Effector memory CD8-positive, alpha-beta T cell (primary cell): ENCODE measurements around the gene ABCA13.
"Not testable (repeated sequence)": the region's sequence is repeated elsewhere in the genome, so short reads cannot be mapped to it uniquely, and the experiment has no call there.

Source experiments
- ATAC-seq: fragments of 150-1000 bp; cut with Tn5 transposase; replicated peaks from 2 replicates; pipeline ENCODE4 v1.10.0; 2021; ENCODE audit warnings: mild to moderate bottlenecking, moderate library complexity
- DNase-seq, 3 experiments: peaks; one replicate each; pipeline ENCODE4 v3.0.0; 2021
- H3K27ac Mint-ChIP-seq, 2 donors: one replicate each; pipeline ENCODE4 v1.8.0; 2022; ENCODE audit warnings: mild to moderate bottlenecking in 2 of 2, mixed read lengths in 2 of 2, moderate library complexity in 2 of 2
- H3K27me3 Mint-ChIP-seq, 2 donors: one replicate each; pipeline ENCODE4 v1.8.0; 2022; ENCODE audit warnings: mixed read lengths in 2 of 2
- H3K36me3 Mint-ChIP-seq: one replicate; pipeline ENCODE4 v1.8.0; 2022; ENCODE audit warnings: mild to moderate bottlenecking, moderate library complexity, mixed read lengths; ENCODE audit not compliant: insufficient read depth
- H3K4me1 Mint-ChIP-seq, 2 donors: one replicate each; pipeline ENCODE4 v1.8.0; 2022; ENCODE audit warnings: low read depth in 2 of 2, mixed read lengths in 2 of 2
- H3K4me3 Mint-ChIP-seq, 2 donors: one replicate each; pipeline ENCODE4 v1.8.0; 2022; ENCODE audit warnings: mild to moderate bottlenecking in 2 of 2, mixed read lengths in 2 of 2, moderate library complexity in 2 of 2
- H3K9me3 Mint-ChIP-seq, 2 donors: one replicate each; pipeline ENCODE4 v1.8.0; 2022; ENCODE audit warnings: mixed read lengths in 2 of 2
- total RNA-seq, 9 experiments: gene quantifications; one replicate each; lab custom pipeline; 2026; lab: John Stamatoyannopoulos, UW

ABCA13 gene, protein sequence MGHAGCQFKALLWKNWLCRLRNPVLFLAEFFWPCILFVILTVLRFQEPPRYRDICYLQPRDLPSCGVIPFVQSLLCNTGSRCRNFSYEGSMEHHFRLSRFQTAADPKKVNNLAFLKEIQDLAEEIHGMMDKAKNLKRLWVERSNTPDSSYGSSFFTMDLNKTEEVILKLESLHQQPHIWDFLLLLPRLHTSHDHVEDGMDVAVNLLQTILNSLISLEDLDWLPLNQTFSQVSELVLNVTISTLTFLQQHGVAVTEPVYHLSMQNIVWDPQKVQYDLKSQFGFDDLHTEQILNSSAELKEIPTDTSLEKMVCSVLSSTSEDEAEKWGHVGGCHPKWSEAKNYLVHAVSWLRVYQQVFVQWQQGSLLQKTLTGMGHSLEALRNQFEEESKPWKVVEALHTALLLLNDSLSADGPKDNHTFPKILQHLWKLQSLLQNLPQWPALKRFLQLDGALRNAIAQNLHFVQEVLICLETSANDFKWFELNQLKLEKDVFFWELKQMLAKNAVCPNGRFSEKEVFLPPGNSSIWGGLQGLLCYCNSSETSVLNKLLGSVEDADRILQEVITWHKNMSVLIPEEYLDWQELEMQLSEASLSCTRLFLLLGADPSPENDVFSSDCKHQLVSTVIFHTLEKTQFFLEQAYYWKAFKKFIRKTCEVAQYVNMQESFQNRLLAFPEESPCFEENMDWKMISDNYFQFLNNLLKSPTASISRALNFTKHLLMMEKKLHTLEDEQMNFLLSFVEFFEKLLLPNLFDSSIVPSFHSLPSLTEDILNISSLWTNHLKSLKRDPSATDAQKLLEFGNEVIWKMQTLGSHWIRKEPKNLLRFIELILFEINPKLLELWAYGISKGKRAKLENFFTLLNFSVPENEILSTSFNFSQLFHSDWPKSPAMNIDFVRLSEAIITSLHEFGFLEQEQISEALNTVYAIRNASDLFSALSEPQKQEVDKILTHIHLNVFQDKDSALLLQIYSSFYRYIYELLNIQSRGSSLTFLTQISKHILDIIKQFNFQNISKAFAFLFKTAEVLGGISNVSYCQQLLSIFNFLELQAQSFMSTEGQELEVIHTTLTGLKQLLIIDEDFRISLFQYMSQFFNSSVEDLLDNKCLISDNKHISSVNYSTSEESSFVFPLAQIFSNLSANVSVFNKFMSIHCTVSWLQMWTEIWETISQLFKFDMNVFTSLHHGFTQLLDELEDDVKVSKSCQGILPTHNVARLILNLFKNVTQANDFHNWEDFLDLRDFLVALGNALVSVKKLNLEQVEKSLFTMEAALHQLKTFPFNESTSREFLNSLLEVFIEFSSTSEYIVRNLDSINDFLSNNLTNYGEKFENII (N-terminal part only)
- total RNA-seq, result 0 to 0.21 (median 0) reads per million in 9 experiments

DNA sequence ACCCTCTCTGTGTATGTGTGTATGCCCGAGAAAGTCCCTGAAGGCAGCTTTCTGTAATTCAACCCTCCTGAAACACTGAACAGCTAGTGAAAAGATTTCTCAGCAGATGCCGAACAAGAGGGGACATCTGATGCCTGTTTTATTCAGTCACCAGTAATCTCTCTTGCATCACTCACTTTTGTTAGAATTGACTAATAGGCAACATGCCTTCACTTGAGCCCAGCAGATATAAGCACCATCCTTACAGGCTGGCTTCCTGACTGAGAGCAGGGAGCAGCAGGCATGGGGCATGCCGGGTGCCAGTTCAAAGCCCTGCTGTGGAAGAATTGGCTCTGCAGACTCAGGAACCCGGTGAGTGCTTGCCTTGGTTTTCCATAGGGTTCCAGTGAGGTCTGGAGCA, at the start of gene ABCA13:
ABCA13 (plus strand) TSS at position 257 of the 400 bp plus-strand sequence; CDS start at position 283, 26 bp downstream.
- H3K27ac Mint-ChIP-seq, result no peak within 1 kb of the TSS
- H3K9me3 Mint-ChIP-seq, result no peaks in the 10 kb centered on the region
- ATAC-seq (no peak), DNase-seq (no peak)
- no peaks in the 10 kb centered on the region for H3K4me1 Mint-ChIP-seq
- no peak within 1 kb of the TSS for H3K4me3 Mint-ChIP-seq
- H3K36me3 Mint-ChIP-seq, result peaks cover 3% of the 10 kb centered on the region
- peaks cover 23 to 37% of the 10 kb centered on the region in 2 donors for H3K27me3 Mint-ChIP-seq

DNA sequence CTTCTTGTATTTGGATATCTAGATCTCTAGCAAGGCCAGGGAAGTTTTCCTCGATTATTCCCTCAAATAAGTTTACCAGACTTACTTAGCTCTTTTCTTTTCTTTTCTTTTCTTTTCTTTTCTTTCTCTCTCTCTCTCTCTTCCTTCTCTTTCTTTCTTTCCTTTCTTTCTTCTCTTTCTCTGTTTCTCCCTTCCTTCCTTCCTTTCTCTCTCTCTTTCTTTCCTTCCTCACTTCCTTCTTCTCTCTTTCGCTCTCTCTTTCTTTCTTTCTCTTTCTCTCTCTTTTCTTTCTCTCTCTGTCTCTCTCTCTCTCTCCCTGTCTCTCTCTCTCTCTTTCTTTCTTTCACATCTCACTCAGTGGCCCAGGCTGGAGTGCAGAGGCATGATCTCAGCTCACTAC, 45.2 kb upstream of the ABCA13 start:
- H3K9me3 Mint-ChIP-seq, result no peaks in the 10 kb centered on the region
- H3K27ac Mint-ChIP-seq, result no peak overlapping the region
- H3K4me3 Mint-ChIP-seq, result no peak overlapping the region
- peaks cover 40 to 52% of the 10 kb centered on the region in 2 donors for H3K27me3 Mint-ChIP-seq
- DNase-seq, result no peak
- H3K4me1 Mint-ChIP-seq, result no peaks in the 10 kb centered on the region
- ATAC-seq, result no peak
- H3K36me3 Mint-ChIP-seq, result no peaks in the 10 kb centered on the region

DNA sequence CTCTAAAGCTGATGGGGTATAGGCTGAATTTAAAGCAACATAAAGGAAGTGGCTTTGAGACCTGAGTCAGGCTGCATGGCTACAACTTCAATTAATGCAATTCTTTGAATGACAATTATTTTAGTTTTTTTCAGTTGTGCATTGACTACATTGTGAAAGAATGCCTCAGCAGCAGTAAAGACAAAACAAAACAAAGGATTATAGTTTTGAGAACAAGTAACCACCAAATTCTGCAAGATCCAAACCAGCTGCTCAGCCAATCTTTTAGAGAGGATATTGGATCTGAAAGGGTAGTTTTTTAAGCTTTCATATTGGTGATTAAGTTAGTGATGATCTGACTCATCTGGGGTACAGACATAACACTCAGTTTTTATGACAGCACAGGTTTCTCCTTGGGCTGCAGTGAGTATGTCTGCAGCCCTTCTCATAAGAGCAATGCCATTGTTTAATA, 40.6 kb upstream of the ABCA13 start:
- H3K4me1 Mint-ChIP-seq, result no peaks in the 10 kb centered on the region
- H3K9me3 Mint-ChIP-seq, result no peaks in the 10 kb centered on the region
- ATAC-seq, result no peak
- peaks cover 26 to 29% of the 10 kb centered on the region in 2 donors for H3K27me3 Mint-ChIP-seq
- no peak overlapping the region for H3K4me3 Mint-ChIP-seq
- H3K27ac Mint-ChIP-seq, result no peak overlapping the region
- no peak for DNase-seq
- no peaks in the 10 kb centered on the region for H3K36me3 Mint-ChIP-seq

DNA sequence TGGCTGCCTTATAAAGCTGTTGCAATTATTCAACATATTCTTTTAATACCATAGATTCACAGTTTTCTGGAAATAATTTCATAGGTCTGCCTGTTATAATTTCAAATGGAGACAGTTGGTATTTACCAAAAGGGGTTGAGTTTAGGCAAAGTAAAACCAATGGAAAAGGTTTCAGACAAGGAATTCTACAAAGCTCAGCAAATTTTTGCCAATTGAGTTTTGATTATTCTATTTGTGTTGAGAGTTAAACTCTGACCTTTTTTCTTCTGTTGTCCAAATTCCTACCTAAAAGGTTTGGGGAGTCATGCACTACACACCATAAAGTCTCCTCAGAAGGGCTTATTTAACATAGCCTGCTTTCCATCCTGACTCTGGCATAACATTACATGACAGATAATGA, 38.5 kb upstream of the ABCA13 start:
- no peak for DNase-seq
- Mint-ChIP-seq H3K4me3 (no peak overlapping the region), H3K36me3 (no peaks in the 10 kb centered on the region), H3K4me1 (no peaks in the 10 kb centered on the region), H3K27ac (no peak overlapping the region), H3K27me3 (peaks cover 17% of the 10 kb centered on the region in 2 donors), H3K9me3 (no peaks in the 10 kb centered on the region)
- no peak for ATAC-seq

DNA sequence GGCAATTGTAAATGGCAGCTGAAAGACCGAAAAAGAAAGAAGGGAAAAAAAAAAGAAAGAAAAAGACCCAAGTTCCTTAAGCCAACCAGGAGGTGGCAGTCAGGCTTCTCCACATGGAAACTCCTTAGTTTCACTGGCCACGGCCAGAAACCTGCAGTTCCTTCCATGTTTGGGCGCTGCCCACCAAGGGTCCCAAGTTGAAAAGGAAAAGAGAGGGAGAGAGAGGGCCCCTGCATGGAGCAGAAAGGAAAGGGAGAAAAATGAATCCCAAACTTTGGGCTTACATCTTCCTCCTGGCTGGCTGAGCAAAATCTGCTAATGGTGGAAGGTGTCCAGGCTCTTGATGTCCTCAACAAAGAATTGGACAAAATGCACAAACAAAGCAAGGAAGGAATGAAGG, 31.8 kb upstream of the ABCA13 start:
- Mint-ChIP-seq H3K27ac (no peak overlapping the region), H3K36me3 (no peaks in the 10 kb centered on the region), H3K27me3 (peaks cover 6 to 33% of the 10 kb centered on the region in 2 donors), H3K4me3 (no peak overlapping the region), H3K9me3 (no peaks in the 10 kb centered on the region), H3K4me1 (peaks cover 5 to 8% of the 10 kb centered on the region in 2 donors)
- no peak for DNase-seq
- no peak for ATAC-seq

DNA sequence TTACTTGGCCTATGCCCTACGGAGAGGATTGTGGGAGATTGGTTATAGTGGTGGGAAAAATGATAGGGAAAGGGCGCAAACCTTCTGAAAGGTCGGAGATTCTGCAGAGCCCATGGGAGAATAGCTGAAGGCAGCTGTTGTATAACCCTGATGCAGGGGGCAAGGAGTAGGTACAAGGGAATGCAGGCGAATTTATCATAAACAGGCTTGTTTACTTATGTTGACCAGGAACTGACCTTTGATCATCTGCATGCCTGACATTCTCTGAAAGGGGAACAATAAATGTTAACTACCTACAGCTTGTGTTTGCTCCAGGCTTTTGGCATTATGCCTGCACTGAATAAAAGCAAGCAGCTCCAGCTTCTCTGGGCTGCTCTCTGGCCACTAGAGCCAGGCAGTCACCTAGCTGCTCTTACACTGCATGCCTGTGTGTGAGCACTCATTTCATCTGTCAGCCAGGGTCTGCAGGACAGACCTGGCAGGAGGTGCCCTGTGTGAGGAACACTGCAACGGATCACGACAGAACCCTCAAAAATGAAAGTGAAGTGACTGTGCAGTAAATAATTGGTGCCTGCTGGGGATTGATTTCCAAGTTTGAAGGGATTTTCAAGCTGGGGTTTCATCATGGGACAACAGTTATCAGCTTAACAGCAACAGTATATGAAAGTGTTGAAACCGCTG, 31.1 kb upstream of the ABCA13 start:
- H3K27me3 Mint-ChIP-seq, result peaks cover 6 to 33% of the 10 kb centered on the region in 2 donors
- no peak overlapping the region for H3K4me3 Mint-ChIP-seq
- H3K9me3 Mint-ChIP-seq, result no peaks in the 10 kb centered on the region
- no peak for ATAC-seq
- H3K36me3 Mint-ChIP-seq, result no peaks in the 10 kb centered on the region
- H3K27ac Mint-ChIP-seq, result no peak overlapping the region
- DNase-seq, result no peak
- peaks cover 5 to 8% of the 10 kb centered on the region in 2 donors for H3K4me1 Mint-ChIP-seq

DNA sequence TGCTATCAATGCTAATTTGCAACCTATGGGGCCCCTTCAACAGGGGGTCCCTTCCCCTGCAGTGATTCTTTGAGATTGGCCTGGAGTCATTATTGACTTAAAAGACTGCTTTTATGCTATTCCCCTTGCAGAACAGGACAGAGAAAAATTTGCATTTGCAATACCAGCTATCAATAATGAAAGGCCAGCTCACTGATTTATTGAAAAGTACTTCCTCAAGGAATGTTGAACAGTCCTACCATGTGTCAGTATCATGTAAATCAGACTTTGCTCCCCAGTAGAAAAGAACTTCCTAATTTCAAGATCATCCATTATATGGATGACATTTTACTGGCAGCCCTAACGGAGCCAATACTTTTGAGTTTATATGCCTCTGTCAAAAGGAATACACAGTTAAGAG, 29.7 kb upstream of the ABCA13 start:
- H3K36me3 Mint-ChIP-seq, result no peaks in the 10 kb centered on the region
- H3K27me3 Mint-ChIP-seq, result peaks cover 13 to 42% of the 10 kb centered on the region in 2 donors
- ATAC-seq (no peak), DNase-seq (no peak)
- H3K4me1 Mint-ChIP-seq, result peaks cover 5 to 8% of the 10 kb centered on the region in 2 donors
- no peak overlapping the region for H3K27ac Mint-ChIP-seq
- no peak overlapping the region for H3K4me3 Mint-ChIP-seq
- no peaks in the 10 kb centered on the region for H3K9me3 Mint-ChIP-seq

DNA sequence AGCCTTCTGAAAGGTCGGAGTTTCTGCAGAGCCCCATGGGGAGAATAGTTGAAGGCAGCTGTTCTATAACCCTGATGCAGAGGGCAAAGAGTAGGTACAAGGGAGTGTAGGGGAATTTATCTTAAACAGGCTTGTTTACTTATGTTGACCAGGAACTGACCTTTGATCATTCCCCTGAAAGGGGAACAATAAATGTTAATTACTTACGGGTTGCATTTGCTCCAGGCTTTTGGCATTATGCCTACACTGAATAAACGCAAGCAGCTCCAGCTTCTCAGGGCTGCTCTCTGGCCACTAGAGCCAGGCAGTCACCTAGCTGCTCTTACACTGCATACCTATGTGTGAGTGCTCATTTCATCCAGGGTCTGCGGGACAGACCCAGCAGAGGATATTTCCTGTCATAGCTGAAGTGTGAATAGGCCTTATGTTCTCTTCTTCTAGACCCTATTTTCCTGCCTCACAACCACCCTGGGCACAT, 26.9 kb upstream of the ABCA13 start:
- no peak overlapping the region for H3K4me3 Mint-ChIP-seq
- no peaks in the 10 kb centered on the region for H3K9me3 Mint-ChIP-seq
- ATAC-seq, result no peak
- no peaks in the 10 kb centered on the region for H3K36me3 Mint-ChIP-seq
- H3K4me1 Mint-ChIP-seq, result peaks cover 5 to 7% of the 10 kb centered on the region in 2 donors
- H3K27ac Mint-ChIP-seq, result no peak overlapping the region
- H3K27me3 Mint-ChIP-seq, result peaks cover 23 to 48% of the 10 kb centered on the region in 2 donors
- no peak for DNase-seq

DNA sequence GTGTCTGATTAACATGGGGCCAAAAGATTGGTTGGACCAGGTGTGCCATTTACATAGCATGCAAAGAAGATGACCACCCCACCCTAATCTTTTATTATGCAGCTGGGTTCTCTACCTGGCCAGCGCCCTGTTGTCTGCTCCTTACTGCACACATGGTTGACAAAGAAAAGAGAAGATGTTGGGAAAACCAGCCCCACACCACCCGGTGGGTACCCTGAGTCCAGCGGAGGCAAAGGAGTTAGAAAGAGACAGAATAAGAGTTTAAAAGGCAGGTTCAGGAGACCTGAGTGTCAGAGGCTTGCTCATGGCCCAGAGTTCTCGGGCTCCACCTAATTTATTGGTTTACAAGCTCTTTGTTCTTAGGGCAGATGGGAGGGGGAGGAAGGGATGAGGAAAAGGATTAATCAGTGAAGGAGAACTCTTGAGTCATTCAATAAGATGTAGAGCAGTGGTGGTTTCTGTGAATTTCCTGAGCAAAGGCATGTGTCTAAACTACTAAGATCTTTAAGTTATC, 24.1 kb upstream of the ABCA13 start:
- ATAC-seq, result no peak

DNA sequence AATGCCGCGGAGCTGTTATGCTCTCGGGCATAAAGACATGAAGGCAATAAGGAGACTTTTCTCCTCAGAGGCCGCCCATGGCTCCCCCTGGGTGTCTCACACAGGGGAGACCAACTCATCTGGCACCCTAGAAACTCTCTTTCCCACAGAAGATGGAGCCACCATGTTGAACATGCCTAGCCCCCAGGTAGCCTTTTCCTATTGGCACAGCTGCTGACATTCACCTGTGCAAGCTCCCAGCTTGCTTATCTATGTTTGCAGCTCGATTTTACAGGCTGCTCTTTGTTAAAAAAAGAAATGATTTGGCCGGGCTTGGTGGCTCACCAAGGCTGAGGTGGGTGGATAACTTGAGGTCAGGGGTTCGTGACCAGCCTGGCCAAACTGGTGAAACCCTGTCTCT, 23.6 kb upstream of the ABCA13 start:
- not testable (repeated sequence) for H3K27ac Mint-ChIP-seq, H3K4me3 Mint-ChIP-seq, H3K36me3 Mint-ChIP-seq, H3K9me3 Mint-ChIP-seq, ATAC-seq, H3K4me1 Mint-ChIP-seq, DNase-seq
- H3K27me3 Mint-ChIP-seq, result peaks cover 23 to 50% of the 10 kb centered on the region in 2 donors

More for the DNA sequence above, 24.1 kb upstream of the ABCA13 start:
- DNase-seq, result no peak
- no peaks in the 10 kb centered on the region for H3K4me1 Mint-ChIP-seq
- no peak overlapping the region for H3K27ac Mint-ChIP-seq
- no peak overlapping the region for H3K4me3 Mint-ChIP-seq
- H3K9me3 Mint-ChIP-seq, result no peaks in the 10 kb centered on the region
- H3K36me3 Mint-ChIP-seq, result no peaks in the 10 kb centered on the region
- peaks cover 23 to 53% of the 10 kb centered on the region in 2 donors for H3K27me3 Mint-ChIP-seq

DNA sequence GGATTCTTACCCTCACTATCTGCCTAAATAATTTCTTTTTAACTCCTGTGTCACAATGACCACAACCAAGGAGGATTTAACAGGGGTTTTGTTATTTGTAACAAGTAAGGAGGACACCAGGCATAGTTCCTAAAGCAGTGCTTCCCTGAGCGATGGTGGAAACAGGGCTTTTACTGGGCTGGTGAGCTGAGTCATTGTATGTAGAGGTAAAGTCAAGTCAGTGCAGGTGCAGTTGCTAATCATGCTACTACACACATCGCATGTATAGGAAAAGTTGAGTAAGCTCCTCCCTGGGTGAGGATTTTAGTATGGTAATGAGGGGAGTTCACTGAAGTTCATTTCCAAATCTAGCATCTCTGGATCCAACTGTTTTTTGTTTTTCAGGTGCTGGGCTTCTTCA, 22.9 kb upstream of the ABCA13 start:
- Mint-ChIP-seq H3K4me1 (no peaks in the 10 kb centered on the region), H3K4me3 (no peak overlapping the region), H3K27ac (no peak overlapping the region), H3K9me3 (no peaks in the 10 kb centered on the region), H3K27me3 (peaks cover 23 to 43% of the 10 kb centered on the region in 2 donors), H3K36me3 (no peaks in the 10 kb centered on the region)
- ATAC-seq (no peak), DNase-seq (no peak)

DNA sequence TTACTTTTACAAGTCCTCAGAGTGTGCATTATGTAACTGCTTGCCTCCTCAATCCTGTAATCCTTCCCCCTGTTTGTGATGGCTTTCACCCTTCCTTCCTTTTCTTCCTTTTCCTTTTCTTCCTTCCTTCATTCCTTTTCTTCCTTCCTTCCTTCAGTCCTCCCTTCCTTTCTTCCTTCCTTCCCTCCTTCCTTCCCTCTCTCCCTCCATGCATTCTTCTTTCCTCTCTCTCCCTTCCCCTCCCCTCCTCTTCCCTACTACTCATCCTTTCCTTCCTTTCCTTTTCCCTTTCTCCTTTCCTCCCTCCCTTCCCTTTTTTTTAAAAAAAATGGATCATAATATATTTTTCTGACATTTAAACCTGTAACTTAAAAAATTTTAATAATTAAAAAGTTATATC, 22.2 kb upstream of the ABCA13 start:
- Mint-ChIP-seq H3K27ac (no peak overlapping the region), H3K9me3 (no peaks in the 10 kb centered on the region), H3K4me1 (no peaks in the 10 kb centered on the region), H3K36me3 (no peaks in the 10 kb centered on the region), H3K4me3 (no peak overlapping the region), H3K27me3 (peaks cover 19 to 36% of the 10 kb centered on the region in 2 donors)
- DNase-seq (no peak), ATAC-seq (no peak)
